ENCODE measurements around the gene NID1.
"Not testable (repeated sequence)": the region's sequence is repeated elsewhere in the genome, so short reads cannot be mapped to it uniquely, and the experiment has no call there.

Gene NID1

DNA sequence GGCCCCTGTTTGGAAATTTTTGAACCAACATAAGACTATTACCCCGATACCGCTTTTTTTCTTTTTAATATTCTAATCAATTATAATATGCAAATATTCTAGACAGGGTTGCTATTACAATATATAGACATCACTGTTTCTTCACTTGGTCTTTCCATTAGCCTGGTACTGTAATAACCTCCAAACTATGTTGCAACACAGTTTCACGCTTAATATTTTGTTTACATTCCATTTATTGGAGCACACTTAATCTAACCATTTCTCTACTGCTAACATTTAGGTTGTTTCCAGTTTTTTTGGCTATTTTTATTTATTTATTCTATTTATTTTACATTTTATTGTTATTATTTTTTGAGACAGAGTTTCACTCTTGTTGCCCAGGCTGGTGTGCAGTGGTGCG lies 17.6 kb upstream of the NID1 start:
- Mint-ChIP-seq H3K4me3 (no peak overlapping the region), H3K9me3 (no peaks in the 10 kb centered on the region), H3K27ac (no peak overlapping the region), H3K27me3 (ENCODE audit: low read depth, poor library complexity) (no peaks in the 10 kb centered on the region), H3K36me3 (ENCODE audit: low read depth) (no peaks in the 10 kb centered on the region), H3K4me1 (peaks cover 5% of the 10 kb centered on the region)
- TF ChIP-seq, protein P1, sequence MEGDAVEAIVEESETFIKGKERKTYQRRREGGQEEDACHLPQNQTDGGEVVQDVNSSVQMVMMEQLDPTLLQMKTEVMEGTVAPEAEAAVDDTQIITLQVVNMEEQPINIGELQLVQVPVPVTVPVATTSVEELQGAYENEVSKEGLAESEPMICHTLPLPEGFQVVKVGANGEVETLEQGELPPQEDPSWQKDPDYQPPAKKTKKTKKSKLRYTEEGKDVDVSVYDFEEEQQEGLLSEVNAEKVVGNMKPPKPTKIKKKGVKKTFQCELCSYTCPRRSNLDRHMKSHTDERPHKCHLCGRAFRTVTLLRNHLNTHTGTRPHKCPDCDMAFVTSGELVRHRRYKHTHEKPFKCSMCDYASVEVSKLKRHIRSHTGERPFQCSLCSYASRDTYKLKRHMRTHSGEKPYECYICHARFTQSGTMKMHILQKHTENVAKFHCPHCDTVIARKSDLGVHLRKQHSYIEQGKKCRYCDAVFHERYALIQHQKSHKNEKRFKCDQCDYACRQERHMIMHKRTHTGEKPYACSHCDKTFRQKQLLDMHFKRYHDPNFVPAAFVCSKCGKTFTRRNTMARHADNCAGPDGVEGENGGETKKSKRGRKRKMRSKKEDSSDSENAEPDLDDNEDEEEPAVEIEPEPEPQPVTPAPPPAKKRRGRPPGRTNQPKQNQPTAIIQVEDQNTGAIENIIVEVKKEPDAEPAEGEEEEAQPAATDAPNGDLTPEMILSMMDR (IDR thresholded peaks at IDR 0.05), result no peak
- no peak for DNase-seq

DNA sequence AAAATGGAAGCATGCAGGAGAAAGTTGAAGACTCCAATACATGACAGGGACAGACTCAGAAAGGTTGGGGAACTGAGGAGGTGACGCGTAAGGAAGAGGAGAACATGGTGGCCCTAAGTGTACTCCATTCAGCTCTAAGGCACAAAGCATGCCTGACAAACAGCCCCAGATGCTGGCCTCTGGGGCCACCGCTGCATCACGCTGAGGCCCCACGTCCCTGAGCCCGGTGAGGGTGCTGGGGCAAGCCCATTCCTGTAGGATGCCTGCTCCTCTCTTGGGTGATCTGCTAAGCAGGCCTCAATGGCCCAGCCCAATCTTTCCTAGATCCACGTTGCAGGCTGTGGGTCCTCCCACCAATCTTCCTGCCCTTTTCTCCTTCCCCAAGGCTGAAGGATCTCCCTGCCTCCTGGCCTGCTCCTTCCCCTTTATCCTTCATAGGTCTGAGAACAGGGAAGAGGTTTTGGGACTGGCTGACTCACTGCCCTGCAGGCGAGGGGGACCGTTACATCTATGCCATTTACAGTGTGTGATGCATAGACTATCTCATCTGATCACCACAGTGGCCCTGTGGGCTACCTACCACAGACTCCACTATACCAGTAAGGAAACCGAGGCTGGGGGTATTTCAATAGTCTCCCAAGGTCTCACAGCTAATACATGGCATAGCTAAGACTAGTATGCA lies 16.8 kb upstream of the NID1 start:
- Mint-ChIP-seq H3K27me3 (ENCODE audit: low read depth, poor library complexity) (peaks cover 4% of the 10 kb centered on the region), H3K4me3 (no peak overlapping the region), H3K4me1 (peaks cover 5% of the 10 kb centered on the region), H3K36me3 (ENCODE audit: low read depth) (no peaks in the 10 kb centered on the region), H3K27ac (no peak overlapping the region), H3K9me3 (no peaks in the 10 kb centered on the region)
- DNase-seq, result no peak
- TF ChIP-seq, protein P1 (IDR thresholded peaks at IDR 0.05), result no peak

DNA sequence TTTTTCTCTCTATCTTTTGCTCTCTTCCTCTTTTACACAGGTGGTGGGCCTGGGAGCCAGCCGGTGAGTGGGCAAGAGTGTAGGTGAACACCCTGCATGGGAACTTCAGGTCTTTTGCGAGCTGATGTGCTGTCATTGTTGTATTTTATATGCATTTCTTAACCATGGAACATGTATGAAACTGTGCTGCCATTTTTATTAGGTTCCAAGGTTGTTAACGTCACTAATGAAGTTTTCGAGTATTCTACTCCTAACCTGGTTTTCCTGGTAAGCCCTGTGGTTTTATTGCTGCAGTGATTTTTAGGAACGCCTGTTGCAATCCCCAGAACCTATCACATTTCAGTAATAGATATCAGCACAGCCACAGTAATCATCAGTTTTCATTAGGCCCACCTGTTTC lies 14.8 kb upstream of the NID1 start:
- peaks cover 8% of the 10 kb centered on the region for H3K27me3 Mint-ChIP-seq (ENCODE audit: low read depth, poor library complexity)
- no peaks in the 10 kb centered on the region for H3K36me3 Mint-ChIP-seq (ENCODE audit: low read depth)
- no peak overlapping the region for H3K4me3 Mint-ChIP-seq
- H3K9me3 Mint-ChIP-seq, result no peaks in the 10 kb centered on the region
- H3K27ac Mint-ChIP-seq, result peak overlapping the region; percentile 53
- DNase-seq, result no peak
- TF ChIP-seq, protein P1 (IDR thresholded peaks at IDR 0.05), result no peak
- H3K4me1 Mint-ChIP-seq, result peaks cover 5% of the 10 kb centered on the region

DNA sequence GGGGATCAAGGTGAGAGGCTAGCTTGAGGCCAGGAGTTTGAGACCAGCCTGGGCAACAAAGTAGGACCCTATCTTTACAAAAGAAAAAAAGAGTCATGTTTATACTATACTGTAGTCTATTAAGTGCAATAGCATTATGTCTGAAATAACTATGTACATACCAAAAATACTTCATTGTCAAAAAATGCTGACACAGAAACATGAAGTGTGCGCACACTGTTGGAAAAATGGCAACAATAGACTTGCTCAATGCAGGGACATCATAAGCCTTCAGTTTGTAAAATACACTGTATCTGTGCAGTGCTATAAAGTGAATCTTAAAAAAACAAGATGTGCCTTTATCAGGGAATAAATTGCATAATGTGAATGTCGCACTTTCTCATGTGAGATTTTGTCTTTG lies 14.1 kb upstream of the NID1 start:
- TF ChIP-seq, protein P1 (IDR thresholded peaks at IDR 0.05), result no peak
- Mint-ChIP-seq H3K9me3 (no peaks in the 10 kb centered on the region), H3K36me3 (ENCODE audit: low read depth) (no peaks in the 10 kb centered on the region), H3K27me3 (ENCODE audit: low read depth, poor library complexity) (peaks cover 8% of the 10 kb centered on the region), H3K27ac (no peak overlapping the region), H3K4me3 (no peak overlapping the region), H3K4me1 (peaks cover 5% of the 10 kb centered on the region)
- DNase-seq, result no peak

DNA sequence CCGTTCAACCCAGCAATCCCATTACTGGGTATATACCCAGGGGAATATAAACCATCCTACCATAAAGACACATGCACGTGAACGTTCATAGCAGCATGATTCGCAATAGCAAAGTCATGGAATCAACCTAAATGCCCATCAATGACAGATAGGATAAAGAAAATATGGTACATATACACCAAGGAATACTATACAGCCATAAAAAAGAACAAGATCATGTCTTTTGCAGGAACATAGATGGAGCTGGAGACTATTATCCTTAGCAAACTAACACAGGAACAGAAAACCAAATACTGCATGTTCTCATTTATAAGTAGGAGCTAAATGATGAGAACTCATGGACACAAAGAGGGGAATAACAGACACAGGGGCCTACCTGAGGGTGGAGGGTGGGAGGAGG lies 13.2 kb upstream of the NID1 start:
- H3K4me3 Mint-ChIP-seq; DNase-seq; H3K27me3 Mint-ChIP-seq (ENCODE audit: low read depth, poor library complexity); H3K36me3 Mint-ChIP-seq (ENCODE audit: low read depth); H3K4me1 Mint-ChIP-seq; H3K27ac Mint-ChIP-seq; H3K9me3 Mint-ChIP-seq: not testable (repeated sequence)

DNA sequence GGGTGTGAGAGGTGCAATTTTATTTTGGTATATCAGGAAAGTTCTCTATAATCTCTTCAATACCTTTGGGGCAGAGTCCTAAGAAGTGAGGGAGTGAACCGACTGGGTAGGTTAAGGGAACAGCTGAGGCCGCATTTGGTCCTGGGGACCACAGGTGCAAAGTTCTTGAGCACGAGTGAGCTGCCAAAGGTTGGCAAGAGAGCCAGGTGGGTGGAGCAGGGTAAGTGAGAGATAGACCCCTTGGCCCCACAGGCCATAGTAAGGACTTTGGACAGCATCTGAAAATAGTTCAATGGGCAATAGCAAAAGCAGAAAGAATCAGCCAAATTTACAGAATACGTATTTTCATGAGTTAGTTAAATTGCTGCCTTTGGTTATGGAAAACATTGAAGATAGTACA lies 11.0 kb upstream of the NID1 start:
- TF ChIP-seq, protein P1 (IDR thresholded peaks at IDR 0.05), result no peak
- DNase-seq, result no peak
- H3K4me3 Mint-ChIP-seq, result no peak overlapping the region
- H3K27me3 Mint-ChIP-seq (ENCODE audit: low read depth, poor library complexity), result peaks cover 11% of the 10 kb centered on the region
- H3K27ac Mint-ChIP-seq, result no peak overlapping the region
- H3K9me3 Mint-ChIP-seq, result peaks cover 13% of the 10 kb centered on the region
- H3K4me1 Mint-ChIP-seq, result no peaks in the 10 kb centered on the region
- no peaks in the 10 kb centered on the region for H3K36me3 Mint-ChIP-seq (ENCODE audit: low read depth)

Measured in nephron progenitor cell (in vitro differentiated cells).